GM20000 (cell line): ENCODE results near the gene HSF4.

Experiments
- DNase-seq: peaks from one replicate; pipeline ENCODE4 v3.0.0; 2012; ENCODE audit warnings: low spot score
- TF ChIP-seq, protein P1 (sequence below): IDR thresholded peaks from 2 replicates; pipeline ENCODE4 v1.5.1; 2012; ENCODE audit warnings: mild to moderate bottlenecking, control low read depth; ENCODE audit errors: extremely low read depth, missing control alignments

Gene HSF4

DNA sequence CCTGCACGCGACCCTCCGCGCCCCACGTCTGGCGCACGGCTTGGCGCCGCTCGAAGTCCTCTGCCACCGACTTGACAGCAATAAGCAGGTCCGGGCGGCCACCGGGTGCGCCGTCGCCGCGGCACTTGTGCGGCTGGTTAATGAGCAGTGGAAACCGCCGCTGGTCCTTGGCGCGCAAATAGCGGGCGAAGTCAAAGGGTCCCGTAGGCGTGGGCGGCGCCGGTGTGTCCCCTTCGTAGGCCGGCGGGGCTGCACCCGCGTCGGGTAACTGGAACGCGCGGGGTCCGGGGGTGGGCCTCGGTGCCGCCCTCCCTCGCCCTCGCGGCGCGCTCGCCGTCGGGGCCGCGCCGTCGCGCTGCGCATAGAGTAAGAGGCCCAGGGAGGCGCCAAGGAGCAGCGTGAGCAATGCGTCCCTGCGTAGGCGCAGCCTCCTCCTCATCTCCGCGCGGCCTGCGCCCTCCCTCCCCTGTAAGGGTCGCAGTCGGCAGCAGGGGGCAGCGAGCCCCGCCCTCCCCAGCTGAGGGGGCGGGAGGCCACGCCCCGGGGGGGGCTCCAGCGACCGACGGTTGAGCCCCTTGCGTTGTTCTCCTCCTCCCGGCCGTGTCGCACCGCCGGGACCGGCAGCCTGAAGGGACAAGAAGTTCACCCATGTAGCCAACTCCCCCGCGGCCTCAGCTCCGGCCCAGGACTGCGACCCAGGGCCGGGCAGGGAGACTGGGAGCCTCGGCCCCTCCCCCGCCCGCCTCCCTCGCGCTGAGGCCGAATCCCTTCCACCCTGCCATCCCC lies 14.3 kb upstream of the HSF4 start:
- DNase-seq: peak; percentile 91
- TF ChIP-seq, protein P1, sequence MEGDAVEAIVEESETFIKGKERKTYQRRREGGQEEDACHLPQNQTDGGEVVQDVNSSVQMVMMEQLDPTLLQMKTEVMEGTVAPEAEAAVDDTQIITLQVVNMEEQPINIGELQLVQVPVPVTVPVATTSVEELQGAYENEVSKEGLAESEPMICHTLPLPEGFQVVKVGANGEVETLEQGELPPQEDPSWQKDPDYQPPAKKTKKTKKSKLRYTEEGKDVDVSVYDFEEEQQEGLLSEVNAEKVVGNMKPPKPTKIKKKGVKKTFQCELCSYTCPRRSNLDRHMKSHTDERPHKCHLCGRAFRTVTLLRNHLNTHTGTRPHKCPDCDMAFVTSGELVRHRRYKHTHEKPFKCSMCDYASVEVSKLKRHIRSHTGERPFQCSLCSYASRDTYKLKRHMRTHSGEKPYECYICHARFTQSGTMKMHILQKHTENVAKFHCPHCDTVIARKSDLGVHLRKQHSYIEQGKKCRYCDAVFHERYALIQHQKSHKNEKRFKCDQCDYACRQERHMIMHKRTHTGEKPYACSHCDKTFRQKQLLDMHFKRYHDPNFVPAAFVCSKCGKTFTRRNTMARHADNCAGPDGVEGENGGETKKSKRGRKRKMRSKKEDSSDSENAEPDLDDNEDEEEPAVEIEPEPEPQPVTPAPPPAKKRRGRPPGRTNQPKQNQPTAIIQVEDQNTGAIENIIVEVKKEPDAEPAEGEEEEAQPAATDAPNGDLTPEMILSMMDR: no peak

DNA sequence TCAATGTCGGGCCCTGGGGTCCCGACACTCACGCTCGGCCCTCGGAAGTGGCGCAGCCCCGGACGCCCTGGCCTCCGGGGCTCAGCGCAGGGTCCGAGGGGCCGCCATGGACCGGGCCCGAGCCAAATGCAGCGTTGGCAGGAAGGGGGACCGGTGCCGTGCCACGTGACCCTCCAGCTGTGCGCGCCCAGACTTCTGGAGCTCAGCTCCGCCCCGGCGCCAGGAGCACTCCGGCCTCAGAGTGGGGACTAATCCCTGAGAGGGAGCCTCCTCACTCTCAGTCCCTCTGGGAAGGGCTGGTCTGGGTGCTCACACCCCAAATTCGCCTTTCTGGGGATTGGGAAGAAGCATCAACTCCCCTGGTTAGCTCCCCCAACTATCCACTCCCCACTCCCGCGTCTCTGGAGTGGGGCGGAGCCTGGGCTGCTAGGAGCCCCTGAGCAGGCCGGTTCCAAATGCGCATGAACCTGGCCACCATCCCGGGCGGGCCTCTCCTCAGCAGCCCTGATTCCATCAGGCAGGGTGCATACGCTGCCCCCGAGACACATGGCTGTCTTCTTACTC lies 13.6 kb upstream of the HSF4 start, which contains the start of gene B3GNT9:
Gene B3GNT9 (minus strand): TSS at position 166 of the 564 bp plus-strand sequence. CDS start 513 bp downstream, outside the sequence.
- TF ChIP-seq, protein P1: no peak
- peak; percentile 85 for DNase-seq

DNA sequence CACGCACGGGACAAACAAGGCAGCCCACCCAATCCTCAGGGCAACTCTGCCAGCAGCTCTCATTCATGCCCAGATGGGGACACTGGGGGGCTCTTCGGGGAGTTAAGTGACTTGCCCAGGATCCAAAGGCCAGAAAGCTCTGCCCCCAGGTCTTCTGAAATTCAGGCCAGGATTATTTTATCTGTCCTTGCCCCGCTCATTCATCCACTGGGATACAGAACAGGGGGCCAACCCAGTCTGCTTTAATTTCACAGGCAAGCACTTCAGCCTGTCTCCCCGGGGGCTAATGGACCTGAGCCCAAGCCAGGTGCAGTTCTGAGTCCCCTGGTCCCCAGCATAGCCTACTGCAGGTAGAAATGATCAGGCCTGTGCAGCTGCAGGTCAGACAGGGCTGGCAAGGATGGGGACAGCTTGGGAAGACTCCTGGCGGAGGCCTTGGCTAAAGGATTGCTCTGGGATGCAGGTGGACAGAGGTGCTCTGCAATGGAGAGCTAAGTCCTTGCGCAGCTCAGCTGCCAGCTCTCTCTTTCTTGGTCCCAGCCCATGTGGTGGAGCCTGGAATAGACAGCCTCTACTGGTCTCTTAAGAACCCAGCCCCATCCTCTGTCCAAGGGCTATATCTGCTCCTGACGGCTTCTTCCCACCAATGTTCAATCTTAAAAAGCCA lies 13.0 kb upstream of the HSF4 start:
- TF ChIP-seq, protein P1: no peak
- no peak for DNase-seq

DNA sequence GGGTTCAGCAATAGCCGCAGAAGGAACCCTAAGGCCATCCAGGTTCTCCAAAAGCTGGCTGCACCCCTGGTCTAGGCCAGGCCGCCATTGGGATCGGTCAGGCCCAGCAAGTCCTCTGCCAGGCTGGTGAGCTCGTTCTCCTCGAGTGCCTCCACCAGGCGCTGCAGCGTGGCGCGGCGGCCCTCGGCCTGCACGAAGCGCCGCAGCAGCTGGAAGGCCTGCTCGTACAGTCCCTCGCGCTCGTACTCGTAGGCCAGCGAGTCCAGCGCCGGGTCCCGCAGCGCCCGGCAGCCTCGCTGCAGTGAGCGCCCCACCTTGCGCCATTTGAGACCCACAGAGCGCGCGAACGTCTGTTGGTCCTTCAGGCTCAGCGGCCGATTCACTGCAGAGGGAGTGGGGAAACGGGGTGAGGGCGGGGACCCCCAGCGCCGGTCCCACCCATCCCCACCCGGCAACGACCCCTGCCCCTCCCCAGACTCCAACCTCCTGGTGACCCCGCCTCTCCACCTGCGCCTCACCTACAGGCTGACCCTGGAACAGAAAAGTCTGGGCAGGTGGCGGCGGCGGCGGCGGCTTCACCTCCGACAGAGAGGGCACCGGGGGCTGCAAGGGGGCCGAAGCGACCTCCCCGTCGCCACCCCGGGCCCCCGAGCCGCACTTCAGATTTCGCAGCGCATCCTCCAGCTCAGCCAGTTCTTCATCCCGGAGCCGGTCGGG lies 9.8 kb upstream of the HSF4 start:
- DNase-seq: no peak
- TF ChIP-seq, protein P1: no peak

DNA sequence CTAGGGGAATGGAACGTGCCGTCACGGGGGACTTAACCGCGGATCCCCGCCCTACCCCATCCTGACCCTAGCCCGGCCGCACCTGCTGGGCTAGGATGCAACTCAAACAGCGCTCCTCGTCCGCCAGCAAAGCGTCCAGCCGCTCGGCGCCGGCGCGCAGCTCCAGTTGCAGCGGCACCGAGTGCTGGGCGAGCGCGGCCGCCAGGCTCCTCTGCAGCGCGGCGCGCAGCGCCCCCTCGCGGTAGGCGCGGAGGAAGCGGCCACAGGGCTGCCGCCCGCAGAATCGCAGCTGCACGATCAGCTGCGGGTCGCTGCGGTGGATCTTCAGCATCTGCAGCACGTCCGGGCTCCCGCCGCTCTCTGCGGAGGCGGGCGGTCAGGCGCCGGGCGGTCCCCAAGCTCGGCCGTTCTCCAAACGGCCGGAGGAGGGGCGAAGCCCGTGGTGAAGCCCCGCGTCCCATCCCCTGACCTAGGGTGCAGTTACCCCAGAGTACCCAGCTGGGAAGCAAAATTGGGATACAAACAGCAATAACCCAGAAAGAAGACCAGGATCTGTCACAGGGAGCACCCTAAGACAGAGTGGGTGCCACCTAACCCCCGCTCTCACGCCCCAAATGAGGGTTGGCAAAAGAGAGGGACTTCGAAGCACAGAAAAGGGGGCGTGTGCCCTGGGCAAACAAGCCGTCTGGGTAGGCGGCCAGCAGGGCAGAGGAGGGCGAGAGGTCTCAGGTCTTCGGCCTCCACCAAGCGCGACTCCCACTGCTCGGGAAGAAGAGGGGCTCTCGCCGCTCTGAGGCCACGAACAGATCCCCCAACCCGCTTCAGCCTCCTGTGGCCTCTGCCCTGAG lies 9.0 kb upstream of the HSF4 start:
- peak; percentile 95 for DNase-seq
- TF ChIP-seq, protein P1: peak; percentile 97

DNA sequence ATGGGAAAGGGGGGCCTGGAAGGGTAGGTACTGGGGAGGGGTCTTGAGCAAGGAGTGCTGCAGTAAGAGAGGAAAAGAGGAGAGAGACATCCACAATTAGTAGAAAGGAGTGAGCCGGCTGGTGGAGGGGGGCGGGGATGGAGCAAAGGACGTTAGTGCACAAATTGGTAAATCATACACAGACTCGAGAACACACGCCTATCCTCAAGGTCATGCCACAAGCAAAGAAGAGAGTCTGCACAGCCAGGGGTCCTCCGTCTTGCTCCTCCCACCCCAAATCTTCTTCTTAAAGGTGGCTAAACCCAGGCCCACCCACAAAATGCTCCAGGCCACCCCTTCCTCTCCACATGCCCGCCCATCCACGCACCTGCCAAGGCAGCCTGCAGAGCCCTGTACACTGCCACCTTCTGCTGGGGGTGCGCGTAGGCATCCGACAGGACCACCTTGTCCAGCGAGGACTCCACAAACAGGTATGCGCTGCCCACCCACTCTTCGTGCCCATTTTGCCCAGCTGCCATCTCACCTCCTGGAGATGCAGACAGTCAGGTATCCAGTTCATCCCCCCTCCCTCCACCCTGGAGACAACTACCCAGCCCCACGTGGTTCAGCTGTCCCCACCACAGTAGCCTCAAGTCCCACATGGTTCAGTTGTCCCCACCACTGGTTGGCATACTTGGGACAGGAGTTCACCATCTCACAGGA lies 8.3 kb upstream of the HSF4 start:
- TF ChIP-seq, protein P1: peak; percentile 9
- no peak for DNase-seq
